Activated T-helper 17 cell treated with anti-CD3 and anti-CD28 coated beads, Interleukin-2, amount 50 U/mL, for 72 hours (primary cell): Measurements from ENCODE around the gene SSR1. TPM values are rescaled to one million over a fixed set of nuclear protein-coding genes. Genes with fewer than 3 reads are reported as not detected.

ENCODE experiments used
- ATAC-seq: fragments of 150-1000 bp; cut with Tn5 transposase; replicated peaks from 2 replicates; pipeline ENCODE4 v1.10.0; 2021; ENCODE audit warnings: mild to moderate bottlenecking, moderate library complexity
- H3K27ac Mint-ChIP-seq: one replicate; pipeline ENCODE4 v1.8.0; 2022; ENCODE audit warnings: mixed read lengths
- H3K27me3 Mint-ChIP-seq: one replicate; pipeline ENCODE4 v1.8.0; 2022; ENCODE audit warnings: mixed read lengths
- H3K36me3 Mint-ChIP-seq: one replicate; pipeline ENCODE4 v1.8.0; 2022; ENCODE audit warnings: low read depth, mild to moderate bottlenecking, mixed read lengths
- H3K4me1 Mint-ChIP-seq: one replicate; pipeline ENCODE4 v1.8.0; 2022; ENCODE audit warnings: mixed read lengths
- H3K4me3 Mint-ChIP-seq: one replicate; pipeline ENCODE4 v1.8.0; 2022; ENCODE audit warnings: mild to moderate bottlenecking, mixed read lengths
- H3K9me3 Mint-ChIP-seq: one replicate; pipeline ENCODE4 v1.8.0; 2022; ENCODE audit warnings: mixed read lengths
- total RNA-seq, 2 donors: library from RNA; stranded (reverse); gene quantifications; one replicate each; pipeline ENCODE4 v1.2.3, GENCODE V29; 2022

Gene SSR1
- total RNA-seq, 2 donors from 2014 or later = 101 to 157 TPM

DNA sequence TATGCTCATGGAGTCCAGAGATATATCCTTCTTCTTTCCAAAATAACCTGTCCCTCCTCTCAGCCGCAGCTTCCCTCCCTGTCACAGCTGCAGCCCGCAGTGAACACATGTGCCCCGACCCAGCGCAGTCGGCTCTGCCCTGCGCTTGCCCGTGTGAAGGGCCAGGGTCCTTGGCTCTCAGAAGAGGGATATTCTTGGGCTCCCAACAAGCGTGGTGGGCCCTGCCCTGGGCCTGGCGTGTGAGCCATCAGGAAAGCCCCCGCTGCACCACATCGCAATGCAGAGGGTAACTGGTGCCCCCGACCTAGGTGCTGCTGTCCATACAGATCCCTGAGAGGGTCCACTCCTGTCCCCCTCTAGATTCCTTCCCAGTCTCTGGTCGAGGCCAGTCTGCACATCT is 65.2 kb downstream of the SSR1 start:
- peaks cover 7% of the 10 kb centered on the region for H3K4me1 Mint-ChIP-seq
- no peaks in the 10 kb centered on the region for H3K9me3 Mint-ChIP-seq
- no peak overlapping the region for H3K27ac Mint-ChIP-seq
- H3K4me3 Mint-ChIP-seq = no peak overlapping the region
- no peaks in the 10 kb centered on the region for H3K27me3 Mint-ChIP-seq
- H3K36me3 Mint-ChIP-seq = peaks cover 59% of the 10 kb centered on the region
- no peak for ATAC-seq

- peaks cover 11% of the 10 kb centered on the region for H3K4me1 Mint-ChIP-seq
- H3K27ac Mint-ChIP-seq = no peak overlapping the region
- ATAC-seq = no peak
- no peaks in the 10 kb centered on the region for H3K27me3 Mint-ChIP-seq
- no peak overlapping the region for H3K4me3 Mint-ChIP-seq
- H3K36me3 Mint-ChIP-seq = peaks cover 59% of the 10 kb centered on the region
- no peaks in the 10 kb centered on the region for H3K9me3 Mint-ChIP-seq
Measured at GRCh38 chr6:7247179-7247456, 65.9 kb downstream of the SSR1 start.

DNA sequence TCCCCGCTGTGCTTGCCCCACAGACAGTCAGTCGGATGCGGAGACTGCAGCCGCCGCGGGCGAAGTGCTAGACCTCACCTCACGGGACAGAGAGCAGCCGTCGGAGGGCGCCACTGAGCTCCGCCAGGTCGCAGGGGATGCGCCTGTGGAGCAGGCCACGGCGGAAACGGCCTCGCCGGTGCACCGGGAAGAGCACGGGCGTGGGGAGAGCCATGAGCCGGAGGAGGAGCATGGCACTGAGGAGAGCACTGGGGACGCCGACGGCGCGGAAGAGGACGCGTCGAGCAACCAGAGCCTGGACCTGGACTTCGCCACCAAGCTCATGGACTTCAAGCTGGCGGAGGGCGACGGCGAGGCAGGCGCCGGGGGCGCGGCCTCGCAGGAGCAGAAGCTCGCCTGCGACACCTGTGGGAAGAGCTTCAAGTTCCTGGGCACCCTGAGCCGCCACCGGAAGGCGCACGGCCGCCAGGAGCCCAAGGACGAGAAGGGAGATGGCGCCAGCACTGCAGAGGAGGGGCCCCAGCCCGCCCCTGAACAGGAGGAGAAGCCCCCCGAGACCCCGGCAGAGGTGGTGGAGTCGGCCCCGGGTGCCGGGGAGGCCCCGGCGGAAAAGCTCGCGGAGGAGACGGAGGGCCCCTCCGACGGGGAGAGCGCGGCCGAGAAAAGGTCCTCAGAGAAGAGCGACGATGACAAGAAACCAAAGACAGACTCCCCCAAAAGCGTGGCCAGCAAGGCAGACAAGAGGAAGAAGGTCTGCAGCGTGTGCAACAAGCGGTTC is 66.4 kb downstream of the SSR1 start:
- Mint-ChIP-seq H3K36me3 (peaks cover 57% of the 10 kb centered on the region), H3K4me3 (no peak overlapping the region), H3K9me3 (no peaks in the 10 kb centered on the region), H3K4me1 (peaks cover 13% of the 10 kb centered on the region), H3K27me3 (no peaks in the 10 kb centered on the region), H3K27ac (no peak overlapping the region)
- ATAC-seq = no peak

DNA sequence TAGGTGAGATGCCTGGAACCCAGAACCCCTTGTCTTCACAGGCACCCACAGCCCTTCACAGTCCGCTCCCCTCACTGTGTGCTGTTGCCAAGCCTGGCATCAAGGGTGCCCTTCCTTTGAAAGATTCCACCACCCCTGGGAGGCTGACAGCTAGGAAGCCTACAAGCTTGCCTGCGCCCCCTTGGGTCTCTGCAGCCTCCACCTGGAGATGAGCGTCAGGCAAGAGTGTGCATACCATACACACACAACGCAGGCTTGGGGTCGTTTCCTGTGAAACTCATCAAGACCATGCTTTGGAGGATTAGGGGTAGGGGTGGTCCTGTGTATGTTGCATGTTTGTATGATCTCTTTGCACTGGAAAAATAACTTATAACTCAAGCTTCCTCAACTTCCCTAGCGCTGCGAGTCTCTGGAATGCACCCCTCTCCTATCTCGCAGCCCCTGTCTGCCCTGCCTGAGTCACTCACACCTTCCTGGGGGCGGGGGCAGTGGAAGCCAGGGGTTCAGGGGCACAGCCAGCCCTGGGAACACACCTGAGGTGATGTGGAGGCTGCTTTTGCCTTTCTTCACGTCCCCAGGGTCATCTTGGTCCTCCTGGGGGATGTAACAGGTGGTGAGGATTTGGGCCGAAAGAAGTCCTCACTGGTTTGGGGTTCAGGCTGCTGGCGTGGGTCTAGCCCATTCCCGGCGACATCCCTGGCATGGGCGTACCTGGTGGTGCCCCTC is 67.2 kb downstream of the SSR1 start:
- ATAC-seq = no peak
- Mint-ChIP-seq H3K27me3 (no peaks in the 10 kb centered on the region), H3K4me3 (no peak overlapping the region), H3K27ac (no peak overlapping the region), H3K4me1 (peaks cover 13% of the 10 kb centered on the region), H3K9me3 (no peaks in the 10 kb centered on the region), H3K36me3 (peaks cover 55% of the 10 kb centered on the region)

GRCh38 chr6:7243179-7243981 is 69.6 kb downstream of the SSR1 start:
- no peaks in the 10 kb centered on the region for H3K27me3 Mint-ChIP-seq
- H3K36me3 Mint-ChIP-seq = peaks cover 54% of the 10 kb centered on the region
- no peak overlapping the region for H3K4me3 Mint-ChIP-seq
- no peaks in the 10 kb centered on the region for H3K9me3 Mint-ChIP-seq
- peaks cover 13% of the 10 kb centered on the region for H3K4me1 Mint-ChIP-seq
- peak overlapping the region; percentile 61 for H3K27ac Mint-ChIP-seq
- ATAC-seq = peak; percentile 58

DNA sequence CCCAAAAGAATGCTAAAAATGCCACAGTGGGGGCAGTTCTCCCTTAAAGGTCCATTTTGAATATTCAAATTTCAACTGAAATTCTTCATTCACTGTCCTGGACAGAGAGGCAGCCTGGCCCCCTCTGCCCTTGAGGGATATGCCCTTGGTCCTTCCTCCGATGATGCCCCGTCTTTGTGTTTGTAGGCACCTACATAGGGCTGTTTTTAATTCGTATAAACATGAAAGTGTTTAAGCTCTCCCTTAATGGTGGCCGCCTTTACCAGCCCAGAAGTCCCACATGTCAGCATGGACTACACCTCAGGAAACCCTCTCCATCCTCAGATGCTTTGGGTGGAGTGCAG is 70.2 kb downstream of the SSR1 start:
- no peaks in the 10 kb centered on the region for H3K9me3 Mint-ChIP-seq
- no peak for ATAC-seq
- H3K4me3 Mint-ChIP-seq = no peak overlapping the region
- H3K27ac Mint-ChIP-seq = peak overlapping the region; percentile 61
- H3K27me3 Mint-ChIP-seq = no peaks in the 10 kb centered on the region
- peaks cover 13% of the 10 kb centered on the region for H3K4me1 Mint-ChIP-seq
- H3K36me3 Mint-ChIP-seq = peaks cover 50% of the 10 kb centered on the region

DNA sequence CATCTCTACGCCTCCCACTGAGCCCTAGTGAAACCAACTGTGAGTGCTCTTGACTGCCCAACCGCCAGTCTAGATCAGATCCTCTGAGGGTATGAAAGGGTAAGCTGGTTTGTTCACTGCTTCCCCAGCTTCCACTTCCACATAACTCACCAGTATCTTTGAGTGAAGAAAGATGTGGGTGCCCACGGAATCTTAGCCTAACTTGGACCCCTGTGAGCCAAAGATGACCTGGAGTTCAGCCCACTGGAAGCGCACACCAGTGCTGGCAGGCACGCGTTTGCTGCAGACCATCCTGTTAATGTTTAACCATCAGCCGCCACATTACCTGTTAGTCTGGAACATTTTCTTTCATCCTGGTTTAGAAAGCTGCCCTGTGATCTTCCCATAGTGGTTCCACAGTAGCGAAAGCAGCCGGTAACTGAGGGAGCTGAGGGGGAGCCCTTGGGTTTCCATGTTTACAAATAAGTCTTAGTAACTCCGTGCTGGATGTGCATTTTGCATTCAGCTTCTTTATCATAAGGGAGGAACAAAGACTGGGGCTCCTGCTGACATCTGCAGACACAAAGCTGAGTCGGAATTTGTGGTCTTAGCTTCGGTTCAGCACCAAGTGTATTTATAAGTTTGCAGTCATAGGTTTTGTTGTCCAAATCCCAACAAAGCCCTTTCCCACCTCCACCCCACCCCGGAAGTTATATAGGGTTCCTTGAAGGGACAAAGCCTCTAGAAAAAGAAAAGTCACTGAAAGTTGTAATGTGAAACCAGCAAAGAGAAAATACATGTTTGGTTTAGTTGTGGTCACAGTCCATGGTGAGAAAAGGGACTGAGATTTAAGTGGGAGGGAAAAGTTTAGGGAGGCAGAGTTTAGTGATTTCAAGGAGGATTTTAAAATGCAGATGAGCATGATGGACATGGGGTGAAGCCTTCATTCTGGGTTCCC is 71.0 kb downstream of the SSR1 start:
- peak overlapping the region; percentile 67 for H3K27ac Mint-ChIP-seq
- no peaks in the 10 kb centered on the region for H3K27me3 Mint-ChIP-seq
- H3K4me1 Mint-ChIP-seq = peaks cover 13% of the 10 kb centered on the region
- H3K9me3 Mint-ChIP-seq = no peaks in the 10 kb centered on the region
- H3K36me3 Mint-ChIP-seq = peaks cover 47% of the 10 kb centered on the region
- ATAC-seq = no peak
- H3K4me3 Mint-ChIP-seq = no peak overlapping the region

DNA sequence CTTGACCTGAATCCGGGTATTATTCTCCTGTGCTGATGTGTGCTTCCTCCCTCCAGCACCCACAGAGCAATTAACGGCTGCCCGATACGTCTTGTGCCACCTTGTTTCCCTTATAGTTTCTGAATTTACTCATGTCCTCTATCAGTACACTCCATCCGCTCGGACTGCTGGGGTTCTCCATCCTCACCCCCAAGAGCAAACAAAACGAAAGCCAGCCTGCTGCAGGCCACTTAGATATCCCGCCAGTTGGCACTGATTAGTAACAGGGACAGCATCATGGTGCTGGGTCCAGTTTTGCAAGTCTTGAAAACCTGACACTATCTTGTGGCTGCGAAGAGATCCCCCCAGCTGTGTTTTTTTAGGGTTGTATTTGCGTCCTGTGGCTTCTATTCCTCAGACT is 71.8 kb downstream of the SSR1 start:
- H3K4me3 Mint-ChIP-seq = no peak overlapping the region
- H3K27ac Mint-ChIP-seq = no peak overlapping the region

DNA sequence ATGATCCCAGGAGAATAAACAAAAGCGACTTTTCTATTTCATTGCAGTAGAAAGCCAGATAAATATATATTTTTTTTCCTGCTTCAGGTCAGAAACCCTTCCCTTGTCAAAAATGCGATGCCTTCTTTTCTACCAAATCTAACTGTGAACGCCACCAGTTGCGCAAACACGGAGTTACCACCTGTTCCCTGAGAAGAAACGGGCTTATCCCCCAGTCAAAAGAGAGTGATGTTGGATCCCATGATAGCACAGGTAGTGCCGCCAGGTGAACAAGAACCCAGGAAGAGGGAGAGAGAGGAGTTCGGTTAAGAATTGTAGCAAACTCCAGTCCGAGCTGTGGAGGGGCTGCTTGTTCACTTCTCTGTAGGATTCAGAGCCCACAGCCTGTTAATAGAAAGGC is 72.6 kb downstream of the SSR1 start:
- Mint-ChIP-seq H3K36me3 (peaks cover 51% of the 10 kb centered on the region), H3K9me3 (no peaks in the 10 kb centered on the region), H3K27ac (no peak overlapping the region), H3K27me3 (no peaks in the 10 kb centered on the region), H3K4me1 (peaks cover 21% of the 10 kb centered on the region), H3K4me3 (no peak overlapping the region)
- no peak for ATAC-seq

More for the DNA sequence above, 71.8 kb downstream of the SSR1 start:
- H3K27me3 Mint-ChIP-seq = no peaks in the 10 kb centered on the region
- H3K36me3 Mint-ChIP-seq = peaks cover 51% of the 10 kb centered on the region
- no peak for ATAC-seq
- peaks cover 16% of the 10 kb centered on the region for H3K4me1 Mint-ChIP-seq
- no peaks in the 10 kb centered on the region for H3K9me3 Mint-ChIP-seq

- Mint-ChIP-seq H3K27me3 (no peaks in the 10 kb centered on the region), H3K27ac (no peak overlapping the region), H3K9me3 (no peaks in the 10 kb centered on the region), H3K36me3 (peaks cover 59% of the 10 kb centered on the region), H3K4me3 (no peak overlapping the region), H3K4me1 (peaks cover 21% of the 10 kb centered on the region)
- ATAC-seq = no peak
Measured at GRCh38 chr6:7239590-7239948, 73.4 kb downstream of the SSR1 start.

- no peaks in the 10 kb centered on the region for H3K27me3 Mint-ChIP-seq
- peaks cover 64% of the 10 kb centered on the region for H3K36me3 Mint-ChIP-seq
- no peaks in the 10 kb centered on the region for H3K9me3 Mint-ChIP-seq
- peaks cover 21% of the 10 kb centered on the region for H3K4me1 Mint-ChIP-seq
- H3K4me3 Mint-ChIP-seq = no peak overlapping the region
- peak; percentile 87 for ATAC-seq
- no peak overlapping the region for H3K27ac Mint-ChIP-seq
Measured at GRCh38 chr6:7238900-7239589, 74.0 kb downstream of the SSR1 start.

GRCh38 chr6:7238526-7238899 is 74.5 kb downstream of the SSR1 start:
- Mint-ChIP-seq H3K36me3 (peaks cover 66% of the 10 kb centered on the region), H3K27me3 (no peaks in the 10 kb centered on the region), H3K4me1 (peaks cover 21% of the 10 kb centered on the region), H3K9me3 (no peaks in the 10 kb centered on the region), H3K4me3 (no peak overlapping the region), H3K27ac (no peak overlapping the region)
- no peak for ATAC-seq

DNA sequence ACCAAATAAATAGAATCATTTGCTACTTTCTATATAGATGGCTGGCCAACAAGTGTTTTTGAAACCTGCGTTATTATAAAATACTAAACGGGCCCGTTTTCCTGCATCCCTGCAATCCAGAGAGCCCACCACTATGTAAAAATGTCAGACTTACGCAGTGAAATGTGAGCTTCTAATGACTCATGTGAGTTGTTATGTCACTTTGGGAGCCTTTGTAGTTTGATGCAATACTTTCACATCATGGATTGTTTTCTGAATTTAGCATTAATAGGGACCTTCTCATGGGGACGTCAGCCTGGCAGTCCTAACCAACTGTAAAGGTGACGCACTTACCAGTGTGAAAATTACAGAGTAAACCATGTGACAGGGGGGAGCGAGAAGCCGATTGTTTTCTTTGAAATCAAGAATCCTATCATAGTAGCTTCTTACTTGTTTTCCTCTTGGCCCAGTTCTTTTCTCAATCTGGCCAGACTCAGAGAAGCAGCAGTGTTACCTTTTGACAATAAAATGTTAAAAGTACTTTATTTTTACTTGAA is 75.3 kb downstream of the SSR1 start:
- Mint-ChIP-seq H3K4me3 (no peak overlapping the region), H3K27me3 (no peaks in the 10 kb centered on the region), H3K4me1 (peaks cover 14% of the 10 kb centered on the region), H3K36me3 (peaks cover 65% of the 10 kb centered on the region), H3K27ac (no peak overlapping the region), H3K9me3 (no peaks in the 10 kb centered on the region)
- ATAC-seq = no peak
